ENCODE measurements around the gene KDM7A. TPM values are rescaled to one million over a fixed set of nuclear protein-coding genes. Genes with fewer than 3 reads are reported as not detected.

KDM7A gene
- total and polyA plus RNA-seq, 9 of the 15 experiments (the other 6 are each of a cell fraction or from before 2014, with no cell fraction given) = 0.90 to 8.4 (median 7.0) TPM

GRCh38 chr7:140045697-140046096, 131.1 kb downstream of the KDM7A start:
- CTCF ChIA-PET (ENCODE audit: low intra/inter-chr PET ratio) = no interaction called here
- no peaks in the 10 kb centered on the region; a peak in 1 of 5 replicates for H3K4me1 ChIP-seq (replicated peaks in 1 of 2; ENCODE audit: control insufficient read depth in 2 of 2, insufficient read depth in 2 of 2, low read length in 2 of 2)
- H3K9me1 ChIP-seq (ENCODE audit: control insufficient read depth, insufficient read depth, low read length) = no peaks in the 10 kb centered on the region
- no peaks in the 10 kb centered on the region for H3K9me3 ChIP-seq (replicated peaks; ENCODE audit: control insufficient read depth, insufficient read depth, low read depth, low read length)
- TF ChIP-seq CEBPG (CRISPR knock-in tag; IDR thresholded peaks at IDR 0.05) (no peak), CEBPG (tag; conservative IDR thresholded peaks at IDR 0.05 in 1 of 2, IDR thresholded peaks at IDR 0.05 in 1 of 2) (no peak), IRF2 (CRISPR knock-in tag; IDR thresholded peaks at IDR 0.05) (no peak), E2F5 (CRISPR knock-in tag; IDR thresholded peaks at IDR 0.05) (no peak), TFAM (CRISPR knock-in tag; conservative IDR thresholded peaks at IDR 0.05) (no peak), BCOR (IDR thresholded peaks at IDR 0.05) (no peak), TCF15 (CRISPR knock-in tag; IDR thresholded peaks at IDR 0.05) (no peak), ETS1 (conservative IDR thresholded peaks at IDR 0.05; ENCODE audit: control insufficient read depth, low read depth, low read length) (no peak), ZSCAN32 (CRISPR knock-in tag; IDR thresholded peaks at IDR 0.05) (no peak), JUND (IDR thresholded peaks at IDR 0.05; ENCODE audit: borderline replicate concordance, low read depth, low read length) (no peak), JUND (tag; IDR thresholded peaks at IDR 0.05; ENCODE audit: borderline replicate concordance, low read depth, low read length) (no peak), SFPQ (IDR thresholded peaks at IDR 0.05; ENCODE audit: low read depth, low read length) (no peak), DMBX1 (CRISPR knock-in tag; IDR thresholded peaks at IDR 0.05; ENCODE audit: borderline replicate concordance) (no peak), CREBBP (IDR thresholded peaks at IDR 0.05; ENCODE audit: low read depth, low read length) (no peak), MTF1 (CRISPR knock-in tag; IDR thresholded peaks at IDR 0.05; ENCODE audit: borderline replicate concordance) (no peak), PHB2 (IDR thresholded peaks at IDR 0.05; ENCODE audit: low read depth) (no peak), SMARCB1 (IDR thresholded peaks at IDR 0.05; ENCODE audit: insufficient read length, low read depth) (no peak)
- POLR2A ChIA-PET = interaction anchor here (1.6 kb wide), 1 partner anchor 14 kb away, joined by 5 read pairs; no protein-coding TSS in a partner anchor
- H3K36me3 ChIP-seq (ENCODE audit: control insufficient read depth, insufficient read depth, low read length) = peaks cover 29% of the 10 kb centered on the region
- no peak for DNase-seq (ENCODE audit: extremely low read depth in 1 of 4, low spot score in 3 of 4)
- ATAC-seq = no peak
- no peaks in the 10 kb centered on the region for H3K79me2 ChIP-seq (ENCODE audit: control insufficient read depth, insufficient read depth, low read length)
- in situ Hi-C loops (cut with MboI) = no loop called here
- no peak overlapping the region for H3K9ac ChIP-seq (ENCODE audit: insufficient read depth in 1 of 2, low read depth in 2 of 2, low read length in 2 of 2)
- no peaks in the 10 kb centered on the region for H4K20me1 ChIP-seq (replicated peaks; ENCODE audit: control insufficient read depth, insufficient read depth, low read length)
- BruUV-seq (replicated peaks) = no TSS peak
- intact Hi-C loops (cut with micrococcal nuclease) = no loop called here
- H3K4me2 ChIP-seq (ENCODE audit: insufficient read depth, low read length) = no peak overlapping the region
- no peak for FAIRE-seq
- H3K27me3 ChIP-seq (ENCODE audit: control insufficient read depth in 2 of 2, insufficient read depth in 2 of 2, low read length in 2 of 2) = no peaks in the 10 kb centered on the region
- H2AFZ ChIP-seq (ENCODE audit: low read depth, low read length) = no peak overlapping the region
- 75% methylated on average over 6 of the region's 6 CpGs for WGBS (ENCODE audit: insufficient coverage, low coverage, missing lambda C conversion rate)
- no peak overlapping the region for H3K27ac ChIP-seq (ENCODE audit: extremely low read depth, low read depth, low read length)
- no peak overlapping the region for H3K4me3 ChIP-seq

All from K562 (cell line).